K562 (cell line): ENCODE measurements around the gene USP49. TPM values are rescaled to one million over a fixed set of nuclear protein-coding genes. Genes with fewer than 3 reads are reported as not detected.

Experiments used
- ATAC-seq: fragments of 200-7000 bp; cut with Tn5 transposase; 3 replicates; pipeline ENCODE4 v1.9.1; 2020; ENCODE audit warnings: moderate library complexity
- BruUV-seq: library from RNA; stranded (reverse); fragments of 400-500 nt; replicated peaks from 2 replicates; lab custom pipeline; 2021; lab: Mats Ljungman, UMichigan
- CTCF ChIA-PET: fragments of 300-600 bp; formaldehyde crosslinking; extraction: SDS; loops from one replicate; lab custom pipeline; 2021; ENCODE audit warnings: low intra/inter-chr PET ratio; lab: Yijun Ruan, JAX
- POLR2A ChIA-PET: fragments of 300-600, 350-650 bp; sonication (Branson Sonifier 250); formaldehyde crosslinking; extraction: SDS; loops from one replicate; lab custom pipeline; 2021; ENCODE audit warnings: antibody characterized with exemption, inconsistent platforms; lab: Yijun Ruan, JAX
- DNase-seq, 4 experiments: peaks; one replicate each; pipeline versions ENCODE4 v3.0.0 to v3.0.0-alpha.2; 2011 to 2018; ENCODE audit warnings: low spot score in 3 of 4, mixed read lengths in 3 of 4; ENCODE audit errors: extremely low read depth in 1 of 4
- FAIRE-seq: peaks from 2 replicates; lab custom pipeline; 2011; peaks lifted over from hg19 to GRCh38; lab: Jason Lieb, UNC
- H2AFZ ChIP-seq: 2 replicates; pipeline ENCODE4 v1.6.0; 2011; ENCODE audit warnings: low read depth, low read length, control low read depth, inconsistent platforms
- H3K27ac ChIP-seq: fragments of 200-600 bp; 3 replicates; pipeline ENCODE4 v1.8.0; 2011; ENCODE audit warnings: low read depth, mild to moderate bottlenecking, control low read depth, inconsistent platforms, low read length, moderate library complexity, mixed read lengths; ENCODE audit errors: extremely low read depth
- H3K27me3 ChIP-seq, 2 experiments: fragments of 300-600 bp in 1 of 2; 2 replicates in 1 of 2; 3 replicates in 1 of 2; pipeline versions ENCODE4 v1.6.0 to v1.8.0; 2011; ENCODE audit warnings: inconsistent platforms in 2 of 2, low read length in 2 of 2, mild to moderate bottlenecking in 1 of 2, mixed read lengths in 1 of 2, moderate library complexity in 1 of 2; ENCODE audit not compliant: control insufficient read depth in 2 of 2, insufficient read depth in 2 of 2
- H3K36me3 ChIP-seq: fragments of 300-600 bp; 3 replicates; pipeline ENCODE4 v1.8.0; 2011; ENCODE audit warnings: mild to moderate bottlenecking, low read length, inconsistent platforms; ENCODE audit not compliant: control insufficient read depth, insufficient read depth
- H3K4me1 ChIP-seq, 2 experiments: fragments of 200-600 bp in 1 of 2; replicated peaks in 1 of 2; 2 replicates in 1 of 2; 3 replicates in 1 of 2; pipeline versions ENCODE4 v1.5.1 to v1.8.0; 2011; ENCODE audit warnings: inconsistent platforms in 2 of 2, low read length in 2 of 2, mild to moderate bottlenecking in 1 of 2, mixed read lengths in 1 of 2, moderate library complexity in 1 of 2; ENCODE audit not compliant: control insufficient read depth in 2 of 2, insufficient read depth in 2 of 2
- H3K4me2 ChIP-seq: 2 replicates; pipeline ENCODE4 v1.6.1; 2011; ENCODE audit warnings: low read length, control low read depth, inconsistent platforms, mixed read lengths; ENCODE audit not compliant: insufficient read depth
- H3K4me3 ChIP-seq: fragments of 200-600 bp; sonication (generic), shearing (Covaris generic); 2 replicates; pipeline ENCODE4 v1.5.1; 2016; ENCODE audit warnings: control low read depth, inconsistent platforms
- H3K79me2 ChIP-seq: fragments of 200-600 bp; 3 replicates; pipeline ENCODE4 v1.8.0; 2011; ENCODE audit warnings: low read length, inconsistent platforms; ENCODE audit not compliant: control insufficient read depth, insufficient read depth
- H3K9ac ChIP-seq, 2 experiments: 2 replicates each; pipeline versions ENCODE4 v1.6.0 to v1.6.1; 2011; ENCODE audit warnings: low read depth in 2 of 2, low read length in 2 of 2, control low read depth in 1 of 2, inconsistent platforms in 1 of 2, mild to moderate bottlenecking in 1 of 2, mixed read lengths in 1 of 2; ENCODE audit not compliant: insufficient read depth in 1 of 2
- H3K9me1 ChIP-seq: one replicate; pipeline ENCODE4 v1.6.0; 2011; ENCODE audit warnings: inconsistent platforms, mild to moderate bottlenecking, low read length, moderate library complexity; ENCODE audit not compliant: control insufficient read depth, insufficient read depth
- H3K9me3 ChIP-seq: replicated peaks from 2 replicates; pipeline ENCODE4 v1.5.1; 2011; ENCODE audit warnings: low read depth, low read length, inconsistent platforms; ENCODE audit not compliant: control insufficient read depth, insufficient read depth
- H4K20me1 ChIP-seq: replicated peaks from 2 replicates; pipeline ENCODE4 v1.6.1; 2011; ENCODE audit warnings: low read length, inconsistent platforms, mixed read lengths; ENCODE audit not compliant: control insufficient read depth, insufficient read depth
- CHD2 ChIP-seq: IDR thresholded peaks from 2 replicates; pipeline ENCODE4 v1.6.1; 2011; ENCODE audit warnings: low read depth, low read length
- GATA2 ChIP-seq: sonication (generic); formaldehyde crosslinking; IDR thresholded peaks from 2 replicates; pipeline ENCODE4 v1.4.0; 2020; ENCODE audit warnings: mild to moderate bottlenecking, missing genetic modification reagents
- GMEB1 ChIP-seq: fragments of 250-450 bp; sonication (Bioruptor Pico); IDR thresholded peaks from 2 replicates; pipeline ENCODE4 v1.4.0; 2020; ENCODE audit warnings: mild to moderate bottlenecking
- HNRNPL ChIP-seq: fragments of 200-400 bp; formaldehyde crosslinking; IDR thresholded peaks from 2 replicates; pipeline ENCODE4 v1.6.1; 2017; ENCODE audit warnings: low read depth, mild to moderate bottlenecking, low read length
- JUND ChIP-seq, 2 experiments: IDR thresholded peaks; 2 replicates in 1 of 2; 3 replicates in 1 of 2; pipeline ENCODE4 v1.6.1; 2011; ENCODE audit warnings: borderline replicate concordance in 2 of 2, low read depth in 2 of 2, low read length in 2 of 2, improper control_type of control experiment in 1 of 2, missing biosample characterization in 1 of 2, missing genetic modification characterization in 1 of 2, missing genetic modification reagents in 1 of 2
- MEIS2 ChIP-seq: fragments of 450-650 bp; IDR thresholded peaks from 2 replicates; pipeline ENCODE4 v1.6.1; 2014; ENCODE audit warnings: mild to moderate bottlenecking; ENCODE audit not compliant: partially characterized antibody
- MLX ChIP-seq, 2 experiments: fragments of 450-650 bp in 1 of 2; sonication (generic) in 1 of 2; formaldehyde crosslinking; conservative IDR thresholded peaks; 2 replicates each; pipeline versions ENCODE4 v1.4.0 to v1.8.1; 2020 to 2022; ENCODE audit warnings: mild to moderate bottlenecking in 1 of 2, missing genetic modification reagents in 1 of 2
- PBX2 ChIP-seq, 2 experiments: IDR thresholded peaks in 1 of 2; conservative IDR thresholded peaks in 1 of 2; 2 replicates each; pipeline ENCODE4 v1.6.1; 2016; ENCODE audit warnings: low read depth in 2 of 2, mild to moderate bottlenecking in 1 of 2, missing compliant biosample characterization in 1 of 2, missing genetic modification characterization in 1 of 2, moderate library complexity in 1 of 2
- POLR2B ChIP-seq: fragments of 450-650 bp; IDR thresholded peaks from 2 replicates; pipeline ENCODE4 v1.6.1; 2018; ENCODE audit warnings: low read depth; ENCODE audit not compliant: partially characterized antibody
- SOX6 ChIP-seq: fragments of 450-650 bp; IDR thresholded peaks from 2 replicates; pipeline ENCODE4 v1.6.1; 2014; ENCODE audit warnings: mild to moderate bottlenecking
- SPI1 ChIP-seq: IDR thresholded peaks from 2 replicates; pipeline ENCODE4 v1.6.1; 2011; ENCODE audit warnings: low read depth, low read length, control low read depth, borderline replicate concordance
- VEZF1 ChIP-seq: fragments of 200-800 bp; sonication (Bioruptor generic); IDR thresholded peaks from 2 replicates; pipeline ENCODE4 v1.6.1; 2017; ENCODE audit warnings: missing genetic modification characterization, missing compliant biosample characterization
- ZNF764 ChIP-seq: fragments of 250-450 bp; sonication (Bioruptor Pico); IDR thresholded peaks from 2 replicates; pipeline ENCODE4 v1.4.0; 2020; ENCODE audit warnings: low read depth, mild to moderate bottlenecking, moderate library complexity
- WGBS: fragments of 100-300 bp; shearing (Covaris generic); methylation state at CpG from one replicate; pipeline ENCODE4 v1.1.6; 2016; ENCODE audit warnings: low coverage, mixed read lengths; ENCODE audit not compliant: insufficient coverage; ENCODE audit errors: missing lambda C conversion rate; 5-methylcytosine and 5-hydroxymethylcytosine counted together
- in situ Hi-C: fragments of 300-500 bp; cut with MboI; formaldehyde crosslinking; loops from 4 replicates; pipeline ENCODE4 v1.15.0; 2018; ENCODE audit warnings: inconsistent platforms, mixed read lengths
- intact Hi-C: fragments of 100-400 bp; cut with micrococcal nuclease; formaldehyde crosslinking; loops from 2 replicates; pipeline ENCODE4 v1.14.2; 2022
- polyA plus RNA-seq, 8 experiments: library from polyadenylated mRNA; depleted of rRNA in 4 of 8; stranded (reverse) in 5 of 8; unstranded in 3 of 8; fragments of >200 nt; fragmentation: Nextera tagmentation in 2 of 8; fragmentation: Illumina TruSeq in 1 of 8; extraction: Ambion mirVana in 2 of 8; extraction: Trizol in 1 of 8; gene quantifications; 2 replicates each; pipeline versions ENCODE4 v1.2.1 to v1.2.3, GENCODE V29; 2011 to 2014; ENCODE audit warnings: inconsistent platforms in 1 of 8, missing spikeins in 1 of 8
- total RNA-seq, 7 experiments: library from RNA; depleted of rRNA in 6 of 7; stranded (reverse); fragments of >200 nt in 6 of 7; fragmentation: Illumina TruSeq in 2 of 7; extraction: Trizol in 2 of 7; gene quantifications; 2 replicates each; pipeline versions ENCODE4 v1.2.1 to v1.2.3, GENCODE V29; 2011 to 2021; ENCODE audit warnings: low replicate concordance in 1 of 7

The USP49 gene
- total and polyA plus RNA-seq, 9 of the 15 experiments (the other 6 are each of a cell fraction or from before 2014, with no cell fraction given), result 1.0 to 9.9 (median 6.5) TPM

GRCh38 chr6:41784581-41785171 lies 110.5 kb downstream of the USP49 start:
- Histone ChIP-seq H3K27ac (no peak overlapping the region), H2AFZ (no peak overlapping the region), H3K36me3 (peaks cover 11% of the 10 kb centered on the region), H3K4me2 (no peak overlapping the region), H3K4me1 (peaks cover 38 to 43% of the 10 kb centered on the region in 2 experiments), H3K9me3 (no peaks in the 10 kb centered on the region), H3K4me3 (no peak overlapping the region), H3K9ac (peak overlapping the region in 1 of 2 experiments; percentile 96; a peak in 1 of 4 replicates), H3K79me2 (peaks cover 36% of the 10 kb centered on the region), H3K27me3 (no peaks in the 10 kb centered on the region), H4K20me1 (peaks cover 5% of the 10 kb centered on the region; the same call in 1 of the 2 replicates), H3K9me1 (no peaks in the 10 kb centered on the region)
- in situ Hi-C loops (loop anchor here (5.0 to 10.0 kb wide), 3 partner anchors 123 to 440 kb away; no protein-coding TSS in a partner anchor), intact Hi-C loops (loop anchor here (5.0 kb wide), 3 partner anchors 63 to 1093 kb away; partner anchors contain the start of genes MRPS10 and RPL7L1)
- ChIA-PET POLR2A (interaction anchor here (0.6 to 2.2 kb wide), 15 partner anchors 12 to 1096 kb away, joined by 3 to 10 read pairs (median 3); partner anchors contain the start of gene MED20), CTCF (interaction anchor here (1.5 kb wide), 1 partner anchor 182 kb away, joined by 3 read pairs; no protein-coding TSS in a partner anchor)
- no peak for FAIRE-seq
- ATAC-seq, result no peak
- BruUV-seq, result no TSS peak
- WGBS, result 60% methylated on average over 5 of the region's 5 CpGs
- peak in 1 of 4 experiments; percentile 48 for DNase-seq
- TF ChIP-seq JUND (IDR thresholded peaks at IDR 0.05; ENCODE audit: borderline replicate concordance, low read depth, low read length) (no peak), JUND (tag; IDR thresholded peaks at IDR 0.05; ENCODE audit: borderline replicate concordance, low read depth, low read length) (peak; percentile 22; the same call in 1 of the 3 replicates), SOX6 (no peak), MLX (CRISPR knock-in tag; conservative IDR thresholded peaks at IDR 0.05) (no peak), MEIS2 (peak; percentile 98), PBX2 (CRISPR knock-in tag; IDR thresholded peaks at IDR 0.05; ENCODE audit: low read depth) (peak; percentile 85), PBX2 (tag; conservative IDR thresholded peaks at IDR 0.05; ENCODE audit: low read depth) (peak; percentile 98), VEZF1 (peak; percentile 26; the same call in 1 of the 2 replicates), CHD2 (no peak), GMEB1 (CRISPR knock-in tag) (no peak), SPI1 (peak; percentile 70; the same call in 1 of the 2 replicates), POLR2B (no peak), GATA2 (CRISPR knock-in tag) (peak; percentile 57; the same call in 1 of the 2 replicates), ZNF764 (CRISPR knock-in tag) (peak; percentile 10; the same call in 1 of the 2 replicates), HNRNPL (no peak)
